Epidermal melanocyte (primary cell): Measurements from ENCODE around the gene COL9A2.

Experiments
- DNase-seq: peaks from one replicate; pipeline ENCODE4 v3.0.0; 2011; ENCODE audit warnings: low spot score; ENCODE audit not compliant: insufficient read length

The COL9A2 gene

DNA sequence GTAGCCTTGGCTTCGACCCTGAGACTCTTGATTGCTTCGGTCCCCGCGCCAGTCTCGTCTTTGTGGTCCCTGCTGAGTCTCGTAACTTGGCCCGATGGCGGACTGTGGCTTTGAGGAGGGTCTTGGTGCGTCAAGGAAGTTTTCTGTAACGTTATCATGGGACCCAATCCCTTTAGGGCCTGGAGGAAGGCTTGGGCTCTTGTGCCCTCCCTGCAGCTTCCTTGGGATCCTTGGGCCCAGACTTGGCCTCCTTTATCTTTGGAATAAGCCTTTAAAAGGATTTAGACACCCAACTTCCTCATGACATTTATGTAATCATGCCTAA is 58.7 kb downstream of the COL9A2 start:
- no peak for DNase-seq

DNA sequence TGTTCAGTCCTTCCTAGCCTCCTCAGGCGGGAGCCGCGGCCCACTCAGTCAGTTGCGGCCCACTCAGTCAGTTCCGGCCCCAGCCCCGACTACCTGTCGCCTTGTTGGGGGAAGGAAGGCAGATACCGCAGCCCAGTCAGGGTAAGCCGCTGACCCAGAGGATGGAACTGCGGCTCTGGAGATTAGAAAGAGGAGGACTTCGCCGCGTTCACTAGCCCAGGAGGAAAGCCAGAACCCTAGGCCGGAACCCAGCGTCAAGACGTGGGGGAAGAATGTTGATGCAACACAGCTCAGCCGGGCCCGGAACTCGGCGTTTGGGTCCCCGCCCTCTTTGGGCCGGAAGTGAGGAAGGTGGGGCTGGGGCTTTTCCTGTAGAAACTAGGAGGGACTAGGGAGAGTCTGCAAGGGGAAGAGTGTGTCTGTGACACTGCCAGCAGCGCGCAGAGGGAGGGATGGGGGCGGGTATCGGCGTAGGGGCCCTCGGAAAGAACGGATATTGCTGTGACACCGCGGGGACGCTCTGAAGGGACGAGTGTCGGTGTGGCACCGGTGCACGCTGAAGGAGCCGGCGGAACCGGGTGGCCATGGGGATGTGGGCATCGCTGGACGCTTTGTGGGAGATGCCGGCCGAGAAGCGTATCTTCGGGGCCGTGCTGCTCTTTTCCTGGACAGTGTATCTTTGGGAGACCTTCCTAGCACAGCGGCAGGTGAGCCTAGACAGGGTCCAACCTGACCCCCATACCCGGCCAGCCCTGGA is 59.2 kb downstream of the COL9A2 start, which contains the start of gene ZMPSTE24:
ZMPSTE24 (plus strand) TSS at position 549 of the 757 bp plus-strand sequence; CDS start at position 585, 36 bp downstream.
- peak; percentile 82 for DNase-seq

DNA sequence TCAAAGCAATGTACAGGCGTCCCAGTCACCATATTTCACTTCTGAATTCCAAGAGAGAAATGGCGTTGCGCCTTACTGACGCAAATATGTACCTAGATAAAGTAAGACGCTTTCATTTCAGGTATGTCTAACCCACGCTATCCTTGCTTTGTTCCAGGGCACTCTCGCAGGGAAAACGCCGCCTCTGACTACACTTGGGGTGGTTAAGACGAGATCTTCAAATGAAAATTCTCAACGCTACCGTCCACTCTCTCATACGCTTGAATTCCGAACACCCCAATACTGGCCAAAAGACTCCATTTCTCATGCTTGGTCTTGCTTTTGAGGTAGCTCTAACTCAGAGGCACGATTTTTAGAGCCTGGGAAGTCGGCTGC is 59.8 kb downstream of the COL9A2 start:
- no peak for DNase-seq

DNA sequence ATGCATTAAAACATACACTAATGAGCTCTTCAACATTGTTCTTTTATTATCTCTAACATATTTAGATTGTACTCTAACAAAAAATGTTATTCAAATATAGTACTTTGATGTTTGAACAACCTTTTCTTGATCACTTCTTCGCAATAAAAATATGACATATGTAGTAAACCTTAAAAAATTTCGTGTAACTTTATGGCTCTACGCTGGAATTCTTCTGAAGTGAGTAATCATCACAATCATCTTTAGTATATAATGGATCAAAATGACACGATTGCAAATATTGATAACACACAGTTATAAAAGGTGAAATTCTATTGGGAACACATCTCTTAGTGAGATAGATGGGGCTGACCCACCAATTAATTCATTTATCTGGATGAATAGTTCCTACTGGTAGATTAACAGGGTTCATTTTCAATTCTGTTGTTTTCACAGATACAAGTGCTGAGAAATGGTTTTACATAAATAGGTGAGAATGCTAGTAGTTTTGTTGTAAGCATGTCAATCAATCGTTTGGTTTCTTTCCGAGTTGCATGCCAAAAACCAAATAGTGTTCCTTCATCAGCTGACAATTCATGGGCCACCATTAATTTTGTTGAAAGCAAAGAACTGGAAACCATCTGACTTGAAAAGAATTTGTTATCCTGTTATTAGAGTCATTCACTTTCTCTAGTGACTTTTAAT is 60.5 kb downstream of the COL9A2 start:
- DNase-seq: no peak

DNA sequence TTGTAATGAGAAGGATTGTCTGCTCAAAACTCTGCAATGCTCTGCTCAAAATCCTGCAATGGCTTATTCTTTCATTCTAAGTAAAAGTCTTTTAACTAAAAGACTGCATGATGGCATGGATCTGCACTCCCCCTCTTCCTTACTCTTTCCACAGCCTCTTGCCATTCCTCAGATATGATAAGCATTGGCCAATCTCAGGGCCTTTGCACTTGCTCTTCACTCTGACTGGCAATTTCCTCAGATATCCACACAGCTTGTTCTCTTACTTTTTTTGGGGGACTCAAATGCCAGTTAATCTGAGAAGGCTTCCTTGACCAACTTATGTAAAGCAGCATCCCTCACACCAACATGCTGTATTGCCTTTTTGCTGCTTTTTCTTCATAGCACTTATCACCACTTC is 61.9 kb downstream of the COL9A2 start:
- no peak for DNase-seq

DNA sequence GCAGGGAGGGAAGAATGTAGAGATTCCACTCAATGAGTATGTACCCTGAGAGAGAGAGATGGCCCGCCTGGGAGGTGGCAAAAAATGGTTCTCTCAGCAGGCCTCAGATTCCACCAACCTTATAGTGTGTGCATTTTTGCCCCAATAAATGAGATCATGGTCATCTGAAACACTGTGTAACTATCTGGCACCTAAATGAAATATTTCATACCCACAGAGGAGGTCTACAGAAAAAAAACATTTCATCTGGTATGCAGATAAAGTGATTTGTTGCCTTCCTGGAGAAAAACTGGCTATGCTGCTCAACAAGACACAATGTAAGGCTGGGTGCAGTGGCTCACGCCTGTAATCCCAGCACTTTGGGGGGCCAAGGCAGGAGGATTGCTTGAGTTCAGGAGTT is 64.5 kb downstream of the COL9A2 start:
- no peak for DNase-seq

DNA sequence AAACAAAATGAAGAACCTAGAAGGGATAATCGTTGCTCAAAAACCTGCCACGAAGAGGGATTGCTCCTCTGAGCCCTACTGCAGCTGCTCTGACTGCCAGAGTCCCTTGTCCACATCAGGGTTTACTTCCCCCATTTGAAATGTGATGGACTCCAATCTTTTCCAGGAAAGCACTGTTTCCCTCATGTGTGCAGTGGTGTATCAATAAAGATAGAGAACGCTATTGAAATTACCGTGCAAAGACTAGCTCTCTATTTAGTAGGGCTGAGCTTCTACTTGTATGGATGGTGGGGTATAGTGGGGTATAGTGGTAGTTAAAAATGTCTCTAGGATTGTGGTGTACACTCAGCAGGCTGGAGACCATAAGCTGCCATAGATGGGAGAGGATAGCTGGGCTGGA is 65.6 kb downstream of the COL9A2 start:
- no peak for DNase-seq
